ENCODE data around the gene EBI3.
"Not testable (repeated sequence)": the region's sequence is repeated elsewhere in the genome, so short reads cannot be mapped to it uniquely, and the experiment has no call there.

EBI3 gene

DNA sequence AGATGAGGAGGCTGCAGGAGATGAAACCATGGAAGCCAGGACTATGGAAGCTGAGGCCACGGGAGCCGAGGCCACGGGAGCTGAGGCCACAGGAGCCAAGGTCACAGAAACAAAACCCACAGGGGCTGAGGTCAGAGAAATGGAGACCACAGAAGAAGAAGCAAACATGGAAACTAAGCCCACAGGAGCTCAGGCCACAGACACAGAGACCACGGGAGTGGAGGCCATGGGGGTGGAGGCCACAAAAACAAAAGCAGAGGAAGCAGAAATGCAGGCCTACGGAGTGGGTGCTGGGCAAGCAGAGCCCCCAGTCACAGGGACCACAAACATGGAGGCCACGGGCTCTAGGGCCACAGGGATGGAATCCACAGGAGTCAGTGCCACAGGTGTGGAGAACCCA lies 12.5 kb upstream of the EBI3 start:
- Histone ChIP-seq H3K36me3 (ENCODE audit: control insufficient read depth in 4 of 4, insufficient read depth in 4 of 4, low read length in 3 of 4) (no peaks in the 10 kb centered on the region), H3K4me3 (ENCODE audit: control insufficient read depth in 1 of 7, extremely low read depth in 1 of 7, insufficient read depth in 4 of 7, low read depth in 2 of 7, low read length in 6 of 7) (no peak overlapping the region), H3K4me1 (ENCODE audit: control extremely low read depth in 1 of 4, control insufficient read depth in 4 of 4, insufficient read depth in 4 of 4, low read length in 3 of 4) (no peaks in the 10 kb centered on the region), H3K27ac (ENCODE audit: insufficient read depth in 1 of 2, low read depth in 1 of 2, low read length in 2 of 2, poor library complexity in 1 of 2, severe bottlenecking in 2 of 2) (no peak overlapping the region), H3K27me3 (replicated peaks in 2 of 5; ENCODE audit: control insufficient read depth in 4 of 5, insufficient read depth in 5 of 5, low read length in 4 of 5) (peaks cover 0 to 3% (median 0%) of the 10 kb centered on the region in 5 experiments), H3K9me3 (ENCODE audit: control extremely low read depth in 1 of 5, control insufficient read depth in 4 of 5, insufficient read depth in 2 of 5, low read depth in 1 of 5, low read length in 4 of 5) (no peaks in the 10 kb centered on the region)
- POLR2A ChIA-PET: no interaction called here
- no peak for DNase-seq
- WGBS (ENCODE audit: insufficient coverage): 100% methylated on average over 6 of the region's 6 CpGs
- CTCF ChIA-PET: interaction anchor here (1.4 to 2.2 kb wide), 2 partner anchors 15 to 17 kb away, joined by 5 to 6 read pairs; no protein-coding TSS in a partner anchor

DNA sequence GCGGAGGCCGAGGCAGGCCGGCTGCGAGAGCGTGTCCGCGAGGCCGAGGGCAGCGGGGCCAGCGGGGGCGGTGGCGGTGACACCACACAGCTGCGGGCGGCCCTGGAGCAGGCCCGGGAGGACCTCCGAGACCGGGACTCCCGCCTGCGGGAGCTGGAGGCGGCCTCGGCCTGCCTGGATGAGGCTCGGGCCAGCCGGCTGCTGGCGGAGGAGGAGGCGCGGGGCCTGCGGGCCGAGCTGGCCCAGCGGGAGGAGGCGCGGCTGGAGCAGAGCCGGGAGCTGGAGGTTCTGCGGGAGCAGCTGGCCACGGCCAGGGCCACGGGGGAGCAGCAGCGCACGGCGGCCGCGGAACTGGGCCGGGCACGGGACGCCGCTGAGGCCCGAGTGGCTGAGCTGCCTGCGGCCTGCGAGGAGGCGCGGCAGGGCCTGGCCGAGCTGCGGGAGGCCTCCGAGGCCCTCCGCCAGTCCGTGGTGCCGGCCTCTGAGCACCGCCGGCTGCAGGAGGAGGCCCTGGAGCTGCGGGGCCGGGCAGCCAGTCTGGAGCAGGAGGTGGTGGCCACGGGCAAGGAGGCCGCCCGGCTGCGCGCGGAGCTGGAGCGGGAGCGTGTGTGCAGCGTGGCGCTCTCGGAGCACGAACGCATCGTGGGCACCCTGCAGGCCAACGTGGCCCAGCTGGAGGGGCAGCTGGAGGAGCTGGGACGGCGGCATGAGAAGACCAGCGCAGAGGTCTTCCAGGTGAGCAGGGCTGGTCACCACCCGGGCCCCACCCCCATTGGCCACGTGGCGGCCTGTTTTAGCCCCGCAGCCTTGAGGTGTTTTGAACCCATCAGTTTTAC lies 11.7 kb upstream of the EBI3 start:
- WGBS (ENCODE audit: insufficient coverage): 97% methylated on average over 70 of the region's 81 CpGs
- CTCF ChIA-PET: interaction anchor here (1.4 to 2.2 kb wide), 2 partner anchors 16 kb away, joined by 5 to 6 read pairs; no protein-coding TSS in a partner anchor
- no peaks in the 10 kb centered on the region for H3K9me3 ChIP-seq (ENCODE audit: control extremely low read depth in 1 of 5, control insufficient read depth in 4 of 5, insufficient read depth in 2 of 5, low read depth in 1 of 5, low read length in 4 of 5)
- H3K27me3 ChIP-seq (replicated peaks in 2 of 5; ENCODE audit: control insufficient read depth in 4 of 5, insufficient read depth in 5 of 5, low read length in 4 of 5): no peaks in the 10 kb centered on the region
- no peak for DNase-seq
- no peak overlapping the region for H3K27ac ChIP-seq (ENCODE audit: insufficient read depth in 1 of 2, low read depth in 1 of 2, low read length in 2 of 2, poor library complexity in 1 of 2, severe bottlenecking in 2 of 2)
- no peaks in the 10 kb centered on the region for H3K4me1 ChIP-seq (ENCODE audit: control extremely low read depth in 1 of 4, control insufficient read depth in 4 of 4, insufficient read depth in 4 of 4, low read length in 3 of 4)
- no peaks in the 10 kb centered on the region for H3K36me3 ChIP-seq (ENCODE audit: control insufficient read depth in 4 of 4, insufficient read depth in 4 of 4, low read length in 3 of 4)
- no peak overlapping the region for H3K4me3 ChIP-seq (ENCODE audit: control insufficient read depth in 1 of 7, extremely low read depth in 1 of 7, insufficient read depth in 4 of 7, low read depth in 2 of 7, low read length in 6 of 7)
- POLR2A ChIA-PET: no interaction called here

DNA sequence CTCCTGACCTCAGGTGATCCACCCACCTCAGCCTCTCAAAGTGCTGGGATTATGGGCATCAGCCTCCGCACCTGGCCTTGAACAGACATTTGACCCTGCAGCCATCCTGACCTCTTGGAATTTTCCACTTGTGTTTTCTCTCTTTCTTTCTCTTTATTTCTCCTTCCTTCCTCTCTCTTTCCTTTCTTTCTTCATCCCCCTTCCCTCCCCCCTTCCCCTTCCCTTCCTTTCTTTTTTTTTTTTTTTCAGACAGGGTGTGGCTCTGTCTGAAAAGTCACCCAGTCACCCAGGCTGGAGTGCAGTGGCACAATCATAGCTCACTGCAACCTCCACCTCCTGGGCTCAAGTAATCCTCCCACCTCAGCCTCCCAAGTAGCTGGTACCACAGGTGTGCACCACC lies 10.8 kb upstream of the EBI3 start:
- POLR2A ChIA-PET: interaction anchor here (0.6 kb wide), 1 partner anchor 243 kb away, joined by 3 read pairs; no protein-coding TSS in a partner anchor
- DNase-seq; H3K27me3 ChIP-seq (replicated peaks in 2 of 5; ENCODE audit: control insufficient read depth in 4 of 5, insufficient read depth in 5 of 5, low read length in 4 of 5); H3K4me1 ChIP-seq (ENCODE audit: control extremely low read depth in 1 of 4, control insufficient read depth in 4 of 4, insufficient read depth in 4 of 4, low read length in 3 of 4); H3K9me3 ChIP-seq (ENCODE audit: control extremely low read depth in 1 of 5, control insufficient read depth in 4 of 5, insufficient read depth in 2 of 5, low read depth in 1 of 5, low read length in 4 of 5); H3K36me3 ChIP-seq (ENCODE audit: control insufficient read depth in 4 of 4, insufficient read depth in 4 of 4, low read length in 3 of 4); H3K4me3 ChIP-seq (ENCODE audit: control insufficient read depth in 1 of 7, extremely low read depth in 1 of 7, insufficient read depth in 4 of 7, low read depth in 2 of 7, low read length in 6 of 7); H3K27ac ChIP-seq (ENCODE audit: insufficient read depth in 1 of 2, low read depth in 1 of 2, low read length in 2 of 2, poor library complexity in 1 of 2, severe bottlenecking in 2 of 2); CTCF ChIA-PET: not testable (repeated sequence)
- WGBS (ENCODE audit: insufficient coverage): 100% methylated on average over 1 of the region's 1 CpG

DNA sequence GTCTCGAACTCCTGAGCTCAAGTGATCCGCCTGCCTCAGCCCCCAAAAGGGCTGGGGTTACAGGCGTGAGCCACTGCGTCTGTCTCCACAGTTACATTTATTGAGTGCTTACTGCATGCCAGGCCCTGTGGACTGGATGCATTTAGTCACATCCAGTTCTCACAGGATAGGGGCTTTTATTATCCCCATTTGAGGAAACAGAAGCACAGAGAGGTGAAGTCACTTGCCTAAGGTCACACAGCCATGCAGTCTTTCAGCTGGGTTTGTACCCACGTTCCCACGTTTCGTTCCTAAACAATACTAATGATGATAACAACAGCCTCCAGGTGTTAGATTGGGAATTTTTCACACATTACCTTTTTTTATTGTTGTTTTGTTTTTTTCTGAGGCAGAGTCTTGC lies 9.1 kb upstream of the EBI3 start:
- Histone ChIP-seq H3K4me1 (ENCODE audit: control extremely low read depth in 1 of 4, control insufficient read depth in 4 of 4, insufficient read depth in 4 of 4, low read length in 3 of 4) (no peaks in the 10 kb centered on the region), H3K9me3 (ENCODE audit: control extremely low read depth in 1 of 5, control insufficient read depth in 4 of 5, insufficient read depth in 2 of 5, low read depth in 1 of 5, low read length in 4 of 5) (no peaks in the 10 kb centered on the region), H3K27me3 (replicated peaks in 2 of 5; ENCODE audit: control insufficient read depth in 4 of 5, insufficient read depth in 5 of 5, low read length in 4 of 5) (peaks cover 0 to 3% (median 0%) of the 10 kb centered on the region in 5 experiments), H3K36me3 (ENCODE audit: control insufficient read depth in 4 of 4, insufficient read depth in 4 of 4, low read length in 3 of 4) (no peaks in the 10 kb centered on the region), H3K27ac (ENCODE audit: insufficient read depth in 1 of 2, low read depth in 1 of 2, low read length in 2 of 2, poor library complexity in 1 of 2, severe bottlenecking in 2 of 2) (no peak overlapping the region), H3K4me3 (ENCODE audit: control insufficient read depth in 1 of 7, extremely low read depth in 1 of 7, insufficient read depth in 4 of 7, low read depth in 2 of 7, low read length in 6 of 7) (no peak overlapping the region)
- ChIA-PET POLR2A (no interaction called here), CTCF (interaction anchor here (0.9 to 2.2 kb wide), 2 partner anchors 12 to 18 kb away, joined by 3 to 5 read pairs; no protein-coding TSS in a partner anchor)
- no peak for DNase-seq
- 94% methylated on average over 6 of the region's 7 CpGs for WGBS (ENCODE audit: insufficient coverage)

DNA sequence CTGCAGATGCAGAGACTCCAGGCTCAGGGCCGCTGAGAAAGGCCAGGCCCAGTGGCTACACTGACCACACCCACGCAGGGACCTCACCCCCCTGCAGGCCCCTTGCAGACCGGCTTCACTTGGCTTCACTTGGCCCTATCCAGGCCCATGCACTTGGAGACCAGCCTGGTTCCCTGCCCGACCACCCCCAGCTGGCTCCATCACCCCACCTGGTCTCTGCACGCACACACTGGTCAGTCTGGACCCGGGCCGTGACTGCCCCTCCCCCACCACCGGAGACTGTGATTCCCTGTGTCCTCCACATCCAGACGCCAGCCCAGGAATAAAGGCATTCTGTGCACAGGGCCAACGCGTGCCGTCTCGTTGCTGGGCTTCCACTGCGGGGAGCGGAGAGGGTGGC lies 4.9 kb upstream of the EBI3 start:
- POLR2A ChIA-PET: no interaction called here

DNA sequence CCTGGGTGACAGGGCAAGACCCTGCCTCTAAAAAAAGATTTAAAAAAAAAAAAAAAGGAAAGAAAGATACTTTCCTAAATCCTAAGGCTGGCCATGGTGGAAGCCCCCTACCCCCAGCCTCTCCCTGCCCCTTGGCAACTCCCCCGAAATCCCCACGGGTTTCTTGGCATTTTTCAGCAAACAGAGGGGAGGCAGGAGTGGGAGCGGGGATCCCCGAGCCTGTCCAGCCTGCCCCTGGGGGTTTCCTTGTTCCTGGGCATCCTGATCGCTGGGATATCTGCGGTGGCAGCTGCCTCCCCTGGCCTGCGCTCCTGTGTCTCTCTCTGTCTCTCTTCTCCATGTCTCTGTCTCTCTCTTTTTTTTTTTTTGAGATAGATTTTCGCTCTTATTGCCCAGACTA lies 3.4 kb upstream of the EBI3 start:
- ChIA-PET POLR2A (interaction anchor here (0.7 kb wide), 1 partner anchor 21 kb away, joined by 3 read pairs; no protein-coding TSS in a partner anchor), CTCF (no interaction called here)
- DNase-seq: no peak
- Histone ChIP-seq H3K9me3 (ENCODE audit: control extremely low read depth in 1 of 5, control insufficient read depth in 4 of 5, insufficient read depth in 2 of 5, low read depth in 1 of 5, low read length in 4 of 5) (no peaks in the 10 kb centered on the region), H3K27ac (ENCODE audit: insufficient read depth in 1 of 2, low read depth in 1 of 2, low read length in 2 of 2, poor library complexity in 1 of 2, severe bottlenecking in 2 of 2) (no peak overlapping the region), H3K4me3 (ENCODE audit: control insufficient read depth in 1 of 7, extremely low read depth in 1 of 7, insufficient read depth in 4 of 7, low read depth in 2 of 7, low read length in 6 of 7) (no peak overlapping the region), H3K4me1 (ENCODE audit: control extremely low read depth in 1 of 4, control insufficient read depth in 4 of 4, insufficient read depth in 4 of 4, low read length in 3 of 4) (peaks cover 0 to 10% (median 9%) of the 10 kb centered on the region in 4 experiments), H3K36me3 (ENCODE audit: control insufficient read depth in 4 of 4, insufficient read depth in 4 of 4, low read length in 3 of 4) (no peaks in the 10 kb centered on the region), H3K27me3 (replicated peaks in 2 of 5; ENCODE audit: control insufficient read depth in 4 of 5, insufficient read depth in 5 of 5, low read length in 4 of 5) (peaks cover 0 to 18% (median 3%) of the 10 kb centered on the region in 5 experiments)
- 87% methylated on average over 7 of the region's 8 CpGs for WGBS (ENCODE audit: insufficient coverage)

More for the DNA sequence above, 4.9 kb upstream of the EBI3 start:
- DNase-seq: no peak
- CTCF ChIA-PET: no interaction called here
- no peak overlapping the region for H3K4me3 ChIP-seq (ENCODE audit: control insufficient read depth in 1 of 7, extremely low read depth in 1 of 7, insufficient read depth in 4 of 7, low read depth in 2 of 7, low read length in 6 of 7)
- no peaks in the 10 kb centered on the region for H3K36me3 ChIP-seq (ENCODE audit: control insufficient read depth in 4 of 4, insufficient read depth in 4 of 4, low read length in 3 of 4)
- 89% methylated on average over 8 of the region's 15 CpGs for WGBS (ENCODE audit: insufficient coverage)
- peaks cover 0 to 9% (median 9%) of the 10 kb centered on the region in 4 experiments for H3K4me1 ChIP-seq (ENCODE audit: control extremely low read depth in 1 of 4, control insufficient read depth in 4 of 4, insufficient read depth in 4 of 4, low read length in 3 of 4)
- peaks cover 0 to 14% (median 3%) of the 10 kb centered on the region in 5 experiments for H3K27me3 ChIP-seq (replicated peaks in 2 of 5; ENCODE audit: control insufficient read depth in 4 of 5, insufficient read depth in 5 of 5, low read length in 4 of 5)
- no peak overlapping the region for H3K27ac ChIP-seq (ENCODE audit: insufficient read depth in 1 of 2, low read depth in 1 of 2, low read length in 2 of 2, poor library complexity in 1 of 2, severe bottlenecking in 2 of 2)
- no peaks in the 10 kb centered on the region for H3K9me3 ChIP-seq (ENCODE audit: control extremely low read depth in 1 of 5, control insufficient read depth in 4 of 5, insufficient read depth in 2 of 5, low read depth in 1 of 5, low read length in 4 of 5)

DNA sequence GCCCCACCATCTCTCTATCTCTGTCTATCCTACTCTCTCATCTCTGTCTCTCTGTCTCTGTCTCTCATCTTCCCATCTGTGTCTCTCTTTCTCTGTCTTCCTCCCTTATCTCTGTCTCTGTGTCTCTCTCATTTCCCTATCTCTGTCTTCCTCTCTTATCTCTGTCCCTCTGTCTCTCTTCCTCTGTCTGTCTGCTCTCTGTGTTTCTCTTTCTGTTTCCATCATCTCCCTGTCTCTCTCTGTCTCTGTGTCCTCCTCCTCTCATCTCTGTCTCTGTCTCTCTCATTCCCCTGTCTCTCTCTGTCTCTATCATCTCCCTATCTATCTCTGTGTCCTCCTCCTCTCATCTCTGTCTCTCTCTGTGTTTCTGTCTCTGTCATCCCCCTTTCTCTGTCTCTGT lies 1.6 kb upstream of the EBI3 start:
- ChIA-PET CTCF (no interaction called here), POLR2A (no interaction called here)
- peaks cover 0 to 10% (median 9%) of the 10 kb centered on the region in 4 experiments for H3K4me1 ChIP-seq (ENCODE audit: control extremely low read depth in 1 of 4, control insufficient read depth in 4 of 4, insufficient read depth in 4 of 4, low read length in 3 of 4)
- peaks cover 0 to 18% (median 3%) of the 10 kb centered on the region in 5 experiments for H3K27me3 ChIP-seq (replicated peaks in 2 of 5; ENCODE audit: control insufficient read depth in 4 of 5, insufficient read depth in 5 of 5, low read length in 4 of 5)
- no peak overlapping the region for H3K4me3 ChIP-seq (ENCODE audit: control insufficient read depth in 1 of 7, extremely low read depth in 1 of 7, insufficient read depth in 4 of 7, low read depth in 2 of 7, low read length in 6 of 7)
- DNase-seq: no peak
- H3K36me3 ChIP-seq (ENCODE audit: control insufficient read depth in 4 of 4, insufficient read depth in 4 of 4, low read length in 3 of 4): no peaks in the 10 kb centered on the region
- H3K9me3 ChIP-seq (ENCODE audit: control extremely low read depth in 1 of 5, control insufficient read depth in 4 of 5, insufficient read depth in 2 of 5, low read depth in 1 of 5, low read length in 4 of 5): no peaks in the 10 kb centered on the region
- no peak overlapping the region for H3K27ac ChIP-seq (ENCODE audit: insufficient read depth in 1 of 2, low read depth in 1 of 2, low read length in 2 of 2, poor library complexity in 1 of 2, severe bottlenecking in 2 of 2)

All from common myeloid progenitor, CD34-positive (primary cell).